Subcutaneous abdominal adipose tissue (tissue), 5 donors: ENCODE results near the gene ABCC10.

ENCODE experiments used
- H3K27ac ChIP-seq: one replicate; pipeline ENCODE4 v1.7.0; 2013; ENCODE audit warnings: low read depth, mild to moderate bottlenecking, inconsistent platforms, low read length, moderate library complexity
- H3K27me3 ChIP-seq, 5 donors: one replicate each; pipeline ENCODE4 v1.7.0; 2013; ENCODE audit warnings: low read length in 5 of 5, inconsistent platforms in 1 of 5; ENCODE audit not compliant: control insufficient read depth in 5 of 5, insufficient read depth in 4 of 5
- H3K36me3 ChIP-seq, 5 donors: one replicate each; pipeline ENCODE4 v1.7.0; 2013; ENCODE audit warnings: low read length in 5 of 5; ENCODE audit not compliant: control insufficient read depth in 5 of 5, insufficient read depth in 5 of 5
- H3K4me1 ChIP-seq, 5 donors: one replicate each; pipeline ENCODE4 v1.7.0; 2013; ENCODE audit warnings: low read length in 5 of 5, mild to moderate bottlenecking in 3 of 5, moderate library complexity in 1 of 5; ENCODE audit not compliant: control insufficient read depth in 5 of 5, insufficient read depth in 5 of 5
- H3K4me3 ChIP-seq, 5 donors: one replicate each; pipeline ENCODE4 v1.7.0; 2013; ENCODE audit warnings: low read length in 5 of 5, low read depth in 1 of 5
- H3K9ac ChIP-seq, 5 donors: one replicate each; pipeline ENCODE4 v1.7.0; 2013; ENCODE audit warnings: low read length in 5 of 5, mild to moderate bottlenecking in 4 of 5, moderate library complexity in 3 of 5
- H3K9me3 ChIP-seq, 5 donors: one replicate each; pipeline ENCODE4 v1.7.0; 2013; ENCODE audit warnings: low read length in 5 of 5; ENCODE audit not compliant: control insufficient read depth in 5 of 5
- donor health status: healthy.
- donor health status: healthy.
- donor health status: healthy.
- donor health status: healthy.
- donor health status: healthy.

Gene ABCC10

GRCh38 chr6:43476746-43477145 is 49.4 kb downstream of the ABCC10 start:
- Histone ChIP-seq H3K9ac (peak overlapping the region in 2 of 5 donors; percentile 19 to 97), H3K36me3 (peaks cover 0 to 3% (median 0%) of the 10 kb centered on the region in 5 donors), H3K27ac (peak overlapping the region; percentile 79), H3K4me1 (peaks cover 5 to 18% (median 15%) of the 10 kb centered on the region in 5 donors), H3K27me3 (no peaks in the 10 kb centered on the region), H3K4me3 (peak overlapping the region; percentile 47 to 81 (median 64)), H3K9me3 (no peaks in the 10 kb centered on the region)

GRCh38 chr6:43477235-43478007 is 50.1 kb downstream of the ABCC10 start, which contains the start of gene TJAP1:
TJAP1 (plus strand) TSS chr6:43477570; CDS start chr6:43499002, 21,432 bp downstream.
- peak within 1 kb of the TSS; percentile 65 to 97 (median 96) for H3K9ac ChIP-seq
- peaks cover 5 to 18% (median 15%) of the 10 kb centered on the region in 5 donors for H3K4me1 ChIP-seq
- no peaks in the 10 kb centered on the region for H3K27me3 ChIP-seq
- H3K27ac ChIP-seq: peak within 1 kb of the TSS; percentile 79
- peaks cover 0 to 4% (median 0%) of the 10 kb centered on the region in 5 donors for H3K36me3 ChIP-seq
- no peaks in the 10 kb centered on the region for H3K9me3 ChIP-seq
- H3K4me3 ChIP-seq: peak within 1 kb of the TSS; percentile 64 to 93 (median 77)

- H3K4me1 ChIP-seq: peaks cover 5 to 18% (median 15%) of the 10 kb centered on the region in 5 donors
- no peaks in the 10 kb centered on the region for H3K9me3 ChIP-seq
- peak overlapping the region; percentile 64 to 93 (median 77) for H3K4me3 ChIP-seq
- peaks cover 0 to 4% (median 0%) of the 10 kb centered on the region in 5 donors for H3K36me3 ChIP-seq
- peak overlapping the region; percentile 79 for H3K27ac ChIP-seq
- H3K9ac ChIP-seq: peak overlapping the region; percentile 65 to 97 (median 96)
- H3K27me3 ChIP-seq: no peaks in the 10 kb centered on the region
Measured at GRCh38 chr6:43478008-43478372, 50.6 kb downstream of the ABCC10 start.

GRCh38 chr6:43481075-43481474 is 53.7 kb downstream of the ABCC10 start:
- Histone ChIP-seq H3K9me3 (no peaks in the 10 kb centered on the region), H3K36me3 (peaks cover 0 to 5% (median 4%) of the 10 kb centered on the region in 5 donors), H3K4me3 (no peak overlapping the region), H3K27ac (no peak overlapping the region), H3K4me1 (peaks cover 5 to 25% (median 16%) of the 10 kb centered on the region in 5 donors), H3K27me3 (no peaks in the 10 kb centered on the region), H3K9ac (no peak overlapping the region)

GRCh38 chr6:43481591-43482236 is 54.4 kb downstream of the ABCC10 start:
- H3K4me1 ChIP-seq: peaks cover 5 to 25% (median 16%) of the 10 kb centered on the region in 5 donors
- no peaks in the 10 kb centered on the region for H3K27me3 ChIP-seq
- no peaks in the 10 kb centered on the region for H3K9me3 ChIP-seq
- H3K9ac ChIP-seq: peak overlapping the region in 1 of 5 donors; percentile 4
- H3K4me3 ChIP-seq: no peak overlapping the region
- peaks cover 0 to 7% (median 4%) of the 10 kb centered on the region in 5 donors for H3K36me3 ChIP-seq
- no peak overlapping the region for H3K27ac ChIP-seq

- Histone ChIP-seq H3K9me3 (no peaks in the 10 kb centered on the region), H3K4me3 (no peak overlapping the region), H3K9ac (no peak overlapping the region), H3K27me3 (no peaks in the 10 kb centered on the region), H3K36me3 (peaks cover 3 to 15% (median 12%) of the 10 kb centered on the region in 5 donors), H3K27ac (no peak overlapping the region), H3K4me1 (peaks cover 2 to 24% (median 12%) of the 10 kb centered on the region in 5 donors)
Measured at GRCh38 chr6:43488667-43489276, 61.4 kb downstream of the ABCC10 start.

- H3K4me1 ChIP-seq: peaks cover 2 to 24% (median 12%) of the 10 kb centered on the region in 5 donors
- no peaks in the 10 kb centered on the region for H3K9me3 ChIP-seq
- no peaks in the 10 kb centered on the region for H3K27me3 ChIP-seq
- H3K9ac ChIP-seq: no peak overlapping the region
- no peak overlapping the region for H3K27ac ChIP-seq
- peaks cover 3 to 15% (median 12%) of the 10 kb centered on the region in 5 donors for H3K36me3 ChIP-seq
- H3K4me3 ChIP-seq: no peak overlapping the region
Measured at GRCh38 chr6:43489277-43490072, 62.1 kb downstream of the ABCC10 start.

- no peak overlapping the region for H3K4me3 ChIP-seq
- peaks cover 4 to 27% (median 12%) of the 10 kb centered on the region in 5 donors for H3K4me1 ChIP-seq
- H3K9ac ChIP-seq: peak overlapping the region in 1 of 5 donors; percentile 30
- H3K36me3 ChIP-seq: peaks cover 2 to 15% (median 8%) of the 10 kb centered on the region in 5 donors
- no peaks in the 10 kb centered on the region for H3K27me3 ChIP-seq
- no peaks in the 10 kb centered on the region for H3K9me3 ChIP-seq
- no peak overlapping the region for H3K27ac ChIP-seq
Measured at GRCh38 chr6:43490523-43490939, 63.2 kb downstream of the ABCC10 start.
